HEK293 (cell line): ENCODE results near the gene KCNJ5.

Experiments used
- CTCF ChIA-PET: fragments of 350-600 bp; formaldehyde crosslinking; extraction: SDS; loops from one replicate; lab custom pipeline; 2021; ENCODE audit warnings: antibody characterized with exemption; lab: Yijun Ruan, JAX
- POLR2A ChIA-PET: fragments of 300-600 bp; formaldehyde crosslinking; extraction: SDS; loops from one replicate; lab custom pipeline; 2020; ENCODE audit warnings: antibody characterized with exemption, inconsistent platforms; lab: Yijun Ruan, JAX
- H3K27ac ChIP-seq: fragments of 200-500 bp; sonication (Bioruptor generic); 2 replicates; pipeline ENCODE4 v1.5.1; 2014; ENCODE audit warnings: low read depth, low read length, control low read depth, inconsistent platforms; ENCODE audit errors: extremely low read depth
- H3K36me3 ChIP-seq, 2 experiments: fragments of 200-500 bp in 1 of 2; sonication (Bioruptor generic) in 1 of 2; 1 replicate in 1 of 2; 2 replicates in 1 of 2; pipeline ENCODE4 v1.5.1; 2014 to 2017; ENCODE audit warnings: inconsistent platforms in 2 of 2, low read length in 2 of 2; ENCODE audit not compliant: control insufficient read depth in 2 of 2, insufficient read depth in 1 of 2
- H3K4me1 ChIP-seq: fragments of 200-500 bp; sonication (Bioruptor generic); 2 replicates; pipeline ENCODE4 v1.5.1; 2014; ENCODE audit warnings: mild to moderate bottlenecking, low read length, inconsistent platforms; ENCODE audit not compliant: control insufficient read depth, insufficient read depth
- H3K4me3 ChIP-seq: 2 replicates; pipeline ENCODE4 v1.5.1; 2011; ENCODE audit warnings: low read depth, mild to moderate bottlenecking, control low read depth, low read length, moderate library complexity
- H3K9me3 ChIP-seq: fragments of 200-500 bp; sonication (Bioruptor generic); 2 replicates; pipeline ENCODE4 v1.5.1; 2014; ENCODE audit warnings: low read depth, low read length, inconsistent platforms; ENCODE audit not compliant: control insufficient read depth, insufficient read depth
- ELK4 ChIP-seq: IDR thresholded peaks from 2 replicates; pipeline ENCODE4 v1.6.1; 2011; ENCODE audit warnings: mild to moderate bottlenecking, low read depth, low read length, borderline replicate concordance
- PRDM6 ChIP-seq: fragments of 450-650 bp; formaldehyde crosslinking; IDR thresholded peaks from 2 replicates; pipeline ENCODE4 v1.5.1; 2017; ENCODE audit warnings: missing biosample characterization, missing genetic modification characterization
- REST ChIP-seq: fragments of 450-650 bp; formaldehyde crosslinking; IDR thresholded peaks from 2 replicates; pipeline ENCODE4 v1.5.1; 2016; ENCODE audit warnings: missing biosample characterization, missing genetic modification characterization
- TCF7L2 ChIP-seq: IDR thresholded peaks from 2 replicates; pipeline ENCODE4 v1.6.1; 2011; ENCODE audit warnings: low read depth, mild to moderate bottlenecking, inconsistent platforms, low read length, moderate library complexity, borderline replicate concordance
- WT1 ChIP-seq: fragments of 450-650 bp; formaldehyde crosslinking; IDR thresholded peaks from 2 replicates; pipeline ENCODE4 v1.5.1; 2016; ENCODE audit warnings: missing biosample characterization, missing genetic modification characterization
- ZBTB11 ChIP-seq: fragments of 450-650 bp; formaldehyde crosslinking; conservative IDR thresholded peaks from 2 replicates; pipeline ENCODE4 v1.5.1; 2016; ENCODE audit warnings: low read depth, missing biosample characterization, missing genetic modification characterization
- ZBTB44 ChIP-seq: fragments of 450-650 bp; IDR thresholded peaks from 2 replicates; pipeline ENCODE4 v1.5.1; 2018; ENCODE audit warnings: missing biosample characterization, mild to moderate bottlenecking, missing genetic modification characterization
- ZBTB6 ChIP-seq: fragments of 450-650 bp; formaldehyde crosslinking; IDR thresholded peaks from 2 replicates; pipeline ENCODE4 v1.5.1; 2017; ENCODE audit warnings: missing biosample characterization, missing genetic modification characterization
- ZNF114 ChIP-seq: fragments of 450-650 bp; formaldehyde crosslinking; IDR thresholded peaks from 2 replicates; pipeline ENCODE4 v1.5.0; 2017; ENCODE audit warnings: missing biosample characterization, missing genetic modification characterization
- ZNF121 ChIP-seq: fragments of 450-650 bp; formaldehyde crosslinking; IDR thresholded peaks from 2 replicates; pipeline ENCODE4 v1.5.1; 2016; ENCODE audit warnings: missing biosample characterization, missing genetic modification characterization
- ZNF223 ChIP-seq: fragments of 450-650 bp; formaldehyde crosslinking; IDR thresholded peaks from 2 replicates; pipeline ENCODE4 v1.5.1; 2016; ENCODE audit warnings: missing biosample characterization, missing genetic modification characterization
- ZNF248 ChIP-seq: fragments of 450-650 bp; formaldehyde crosslinking; IDR thresholded peaks from 2 replicates; pipeline ENCODE4 v1.5.1; 2017; ENCODE audit warnings: missing biosample characterization, missing genetic modification characterization
- ZNF26 ChIP-seq: fragments of 450-650 bp; formaldehyde crosslinking; IDR thresholded peaks from 2 replicates; pipeline ENCODE4 v1.5.1; 2016; ENCODE audit warnings: missing biosample characterization, missing genetic modification characterization
- ZNF311 ChIP-seq: fragments of 450-650 bp; formaldehyde crosslinking; IDR thresholded peaks from 2 replicates; pipeline ENCODE4 v1.5.1; 2017; ENCODE audit warnings: missing biosample characterization, missing genetic modification characterization, borderline replicate concordance
- ZNF416 ChIP-seq: fragments of 450-650 bp; formaldehyde crosslinking; IDR thresholded peaks from 2 replicates; pipeline ENCODE4 v1.5.1; 2016; ENCODE audit warnings: missing biosample characterization, missing genetic modification characterization
- ZNF521 ChIP-seq: fragments of 450-650 bp; formaldehyde crosslinking; IDR thresholded peaks from 2 replicates; pipeline ENCODE4 v1.5.1; 2017; ENCODE audit warnings: missing biosample characterization, mild to moderate bottlenecking, missing genetic modification characterization
- ZNF530 ChIP-seq: fragments of 450-650 bp; formaldehyde crosslinking; IDR thresholded peaks from 2 replicates; pipeline ENCODE4 v1.5.1; 2016; ENCODE audit warnings: low read depth, missing biosample characterization, missing genetic modification characterization
- ZNF626 ChIP-seq: fragments of 450-650 bp; sonication (Bioruptor Pico); formaldehyde crosslinking; IDR thresholded peaks from 2 replicates; pipeline ENCODE4 v1.5.1; 2018; ENCODE audit warnings: missing biosample characterization, missing genetic modification characterization, inconsistent platforms
- ZNF776 ChIP-seq: fragments of 450-650 bp; formaldehyde crosslinking; IDR thresholded peaks from 2 replicates; pipeline ENCODE4 v1.5.0; 2017; ENCODE audit warnings: missing biosample characterization, missing genetic modification characterization, borderline replicate concordance

KCNJ5 gene

GRCh38 chr11:128957202-128957482, 66.0 kb downstream of the KCNJ5 start:
- CTCF ChIA-PET = interaction anchor here (0.6 to 18.1 kb wide), 22 partner anchors 10 to 835 kb away, joined by 3 to 556 read pairs (median 5); partner anchors contain the start of gene KCNJ5
- H3K27ac ChIP-seq = no peak overlapping the region
- POLR2A ChIA-PET = interaction anchor here (1.9 kb wide), 1 partner anchor 72 kb away, joined by 14 read pairs; no protein-coding TSS in a partner anchor

More at GRCh38 chr11:128957202-128957482, 66.0 kb downstream of the KCNJ5 start:
- no peak for TF ChIP-seq ZBTB11 (tag by site-specific recombination)
- no peak for TF ChIP-seq ZNF114 (tag by site-specific recombination)
- TF ChIP-seq WT1 (tag by site-specific recombination) = no peak
- TF ChIP-seq PRDM6 = no peak
- no peak for TF ChIP-seq ZNF121 (tag by site-specific recombination)
- no peak for TF ChIP-seq ZNF26 (tag by site-specific recombination)
- TF ChIP-seq ZNF223 (tag by site-specific recombination) = no peak
- TF ChIP-seq ZNF311 (tag by site-specific recombination) = no peak
- TF ChIP-seq ZNF416 = no peak
- no peak for TF ChIP-seq ZNF626
- no peak for TF ChIP-seq ELK4
- TF ChIP-seq TCF7L2 = no peak
- TF ChIP-seq REST (tag by site-specific recombination) = no peak
- TF ChIP-seq ZBTB44 = no peak
- no peak for TF ChIP-seq ZBTB6 (tag by site-specific recombination)
- TF ChIP-seq ZNF248 = no peak
- no peak for TF ChIP-seq ZNF776 (tag by site-specific recombination)
- no peak for TF ChIP-seq ZNF530 (tag by site-specific recombination)
- TF ChIP-seq ZNF521 = no peak
- Histone ChIP-seq H3K4me1 (no peaks in the 10 kb centered on the region), H3K4me3 (no peak overlapping the region), H3K9me3 (no peaks in the 10 kb centered on the region), H3K36me3 (no peaks in the 10 kb centered on the region)
